Measurements from ENCODE around the gene LTBR.
A peak's percentile ranks its signal among the peaks of the same experiment; 100 is the strongest.

The LTBR gene

GRCh38 chr12:6393109-6393508 is 9.1 kb downstream of the LTBR start:
- TF ChIP-seq, protein P1, sequence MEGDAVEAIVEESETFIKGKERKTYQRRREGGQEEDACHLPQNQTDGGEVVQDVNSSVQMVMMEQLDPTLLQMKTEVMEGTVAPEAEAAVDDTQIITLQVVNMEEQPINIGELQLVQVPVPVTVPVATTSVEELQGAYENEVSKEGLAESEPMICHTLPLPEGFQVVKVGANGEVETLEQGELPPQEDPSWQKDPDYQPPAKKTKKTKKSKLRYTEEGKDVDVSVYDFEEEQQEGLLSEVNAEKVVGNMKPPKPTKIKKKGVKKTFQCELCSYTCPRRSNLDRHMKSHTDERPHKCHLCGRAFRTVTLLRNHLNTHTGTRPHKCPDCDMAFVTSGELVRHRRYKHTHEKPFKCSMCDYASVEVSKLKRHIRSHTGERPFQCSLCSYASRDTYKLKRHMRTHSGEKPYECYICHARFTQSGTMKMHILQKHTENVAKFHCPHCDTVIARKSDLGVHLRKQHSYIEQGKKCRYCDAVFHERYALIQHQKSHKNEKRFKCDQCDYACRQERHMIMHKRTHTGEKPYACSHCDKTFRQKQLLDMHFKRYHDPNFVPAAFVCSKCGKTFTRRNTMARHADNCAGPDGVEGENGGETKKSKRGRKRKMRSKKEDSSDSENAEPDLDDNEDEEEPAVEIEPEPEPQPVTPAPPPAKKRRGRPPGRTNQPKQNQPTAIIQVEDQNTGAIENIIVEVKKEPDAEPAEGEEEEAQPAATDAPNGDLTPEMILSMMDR (IDR thresholded peaks at IDR 0.05): no peak

GRCh38 chr12:6394398-6394797 is 10.4 kb downstream of the LTBR start:
- Mint-ChIP-seq H3K9me3 (no peaks in the 10 kb centered on the region), H3K4me3 (no peak overlapping the region)

More at GRCh38 chr12:6393109-6393508, 9.1 kb downstream of the LTBR start:
- Mint-ChIP-seq H3K27ac (no peak overlapping the region), H3K36me3 (ENCODE audit: low read depth) (no peaks in the 10 kb centered on the region), H3K9me3 (no peaks in the 10 kb centered on the region), H3K27me3 (ENCODE audit: low read depth, poor library complexity) (peaks cover 14% of the 10 kb centered on the region), H3K4me3 (no peak overlapping the region), H3K4me1 (peaks cover 34% of the 10 kb centered on the region)
- no peak for DNase-seq

DNA sequence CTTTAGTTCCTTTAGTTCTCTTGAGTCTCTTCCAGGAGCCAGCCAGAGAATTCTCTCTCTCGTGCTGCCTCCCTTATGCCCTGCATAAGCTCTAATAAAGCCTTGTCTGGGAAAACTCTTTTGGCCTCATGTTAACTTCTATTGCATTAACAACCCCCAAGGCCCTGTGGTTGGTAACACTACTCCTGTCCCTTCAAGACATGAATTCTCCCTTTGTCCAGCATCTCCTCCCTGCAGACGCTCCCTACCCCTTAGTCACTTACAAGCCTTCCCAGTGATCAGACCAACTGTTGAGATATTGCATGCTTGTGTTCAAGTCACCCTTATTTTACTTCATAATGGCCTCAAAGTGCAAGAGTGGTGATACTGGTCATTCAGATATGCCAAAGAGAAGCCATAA is 12.1 kb downstream of the LTBR start:
- DNase-seq: no peak
- Mint-ChIP-seq H3K27ac (no peak overlapping the region), H3K9me3 (no peaks in the 10 kb centered on the region), H3K27me3 (ENCODE audit: low read depth, poor library complexity) (peaks cover 9% of the 10 kb centered on the region), H3K36me3 (ENCODE audit: low read depth) (no peaks in the 10 kb centered on the region), H3K4me3 (no peak overlapping the region), H3K4me1 (peaks cover 22% of the 10 kb centered on the region)
- TF ChIP-seq, protein P1 (IDR thresholded peaks at IDR 0.05): no peak

More at GRCh38 chr12:6394398-6394797, 10.4 kb downstream of the LTBR start:
- Mint-ChIP-seq H3K27me3 (ENCODE audit: low read depth, poor library complexity) (peaks cover 9% of the 10 kb centered on the region), H3K27ac (no peak overlapping the region), H3K36me3 (ENCODE audit: low read depth) (no peaks in the 10 kb centered on the region), H3K4me1 (peaks cover 34% of the 10 kb centered on the region)
- no peak for DNase-seq
- TF ChIP-seq, protein P1 (IDR thresholded peaks at IDR 0.05): no peak

GRCh38 chr12:6399884-6400644 is 16.1 kb downstream of the LTBR start:
- Mint-ChIP-seq H3K27me3 (ENCODE audit: low read depth, poor library complexity) (peaks cover 9% of the 10 kb centered on the region), H3K4me3 (no peak overlapping the region), H3K4me1 (peaks cover 13% of the 10 kb centered on the region), H3K36me3 (ENCODE audit: low read depth) (no peaks in the 10 kb centered on the region), H3K27ac (no peak overlapping the region), H3K9me3 (no peaks in the 10 kb centered on the region)
- TF ChIP-seq, protein P1 (IDR thresholded peaks at IDR 0.05): no peak
- no peak for DNase-seq

DNA sequence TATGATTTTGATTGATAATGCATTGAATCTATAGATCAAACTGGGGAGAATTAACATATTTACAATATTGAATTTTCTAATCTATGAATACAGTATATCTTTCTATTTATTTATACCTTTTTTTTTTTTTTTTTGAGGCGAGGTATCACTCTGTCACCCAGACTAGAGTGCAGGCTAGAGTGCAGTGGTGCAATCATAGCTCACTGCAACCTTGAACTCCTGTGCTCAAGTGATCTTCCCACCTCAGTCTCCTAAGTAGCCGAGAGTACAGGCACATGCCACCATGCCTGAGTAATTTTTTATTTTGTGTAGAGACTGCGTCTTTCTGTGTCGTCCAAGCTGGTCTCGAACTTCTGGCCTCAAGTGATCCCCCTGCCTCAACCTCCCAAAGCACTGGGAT is 20.4 kb downstream of the LTBR start:
- Mint-ChIP-seq H3K27ac (no peak overlapping the region), H3K36me3 (ENCODE audit: low read depth) (no peaks in the 10 kb centered on the region), H3K4me3 (no peak overlapping the region), H3K9me3 (peaks cover 5% of the 10 kb centered on the region), H3K4me1 (peaks cover 22% of the 10 kb centered on the region), H3K27me3 (ENCODE audit: low read depth, poor library complexity) (peaks cover 9% of the 10 kb centered on the region)
- no peak for DNase-seq
- TF ChIP-seq, protein P1 (IDR thresholded peaks at IDR 0.05): no peak

DNA sequence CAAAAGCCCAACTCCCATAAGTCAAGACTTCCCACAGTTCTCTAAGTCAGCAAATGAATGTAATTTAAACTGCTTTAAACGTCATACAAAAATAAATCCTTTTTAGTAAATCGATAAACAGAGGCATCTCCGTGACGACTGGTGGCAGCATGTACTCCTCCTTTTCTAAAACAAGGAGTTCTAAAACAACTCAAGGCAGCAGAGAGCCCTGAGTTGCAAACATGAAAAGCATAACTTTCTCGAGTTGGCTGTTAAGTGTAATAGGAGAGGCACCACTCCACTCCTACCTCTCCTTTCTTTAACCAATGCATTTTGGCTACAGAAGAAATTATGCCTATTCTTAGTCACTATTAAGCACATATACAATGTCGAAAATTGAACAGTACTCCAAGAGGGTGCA is 22.0 kb downstream of the LTBR start:
- Mint-ChIP-seq H3K27ac (peak overlapping the region; percentile 24), H3K4me3 (no peak overlapping the region), H3K9me3 (peaks cover 17% of the 10 kb centered on the region)

More for the DNA sequence above, 22.0 kb downstream of the LTBR start:
- peaks cover 9% of the 10 kb centered on the region for H3K27me3 Mint-ChIP-seq (ENCODE audit: low read depth, poor library complexity)
- H3K36me3 Mint-ChIP-seq (ENCODE audit: low read depth): no peaks in the 10 kb centered on the region
- TF ChIP-seq, protein P1 (IDR thresholded peaks at IDR 0.05): no peak
- peaks cover 23% of the 10 kb centered on the region for H3K4me1 Mint-ChIP-seq
- DNase-seq: no peak
